Caco-2 (cell line): Measurements from ENCODE around the gene POFUT1. TPM values are rescaled to one million over a fixed set of nuclear protein-coding genes. Genes with fewer than 3 reads are reported as not detected.

Source experiments
- BruUV-seq: library from RNA; stranded (reverse); fragments of 400-500 nt; replicated peaks from 2 replicates; lab custom pipeline; 2021; lab: Mats Ljungman, UMichigan
- CTCF ChIA-PET: fragments of 300-600 bp; sonication (Branson Sonifier 250); formaldehyde crosslinking; loops from one replicate; lab custom pipeline; 2022; ENCODE audit warnings: antibody characterized with exemption; lab: Charles Lee
- POLR2A ChIA-PET: fragments of 300-600 bp; sonication (Branson Sonifier 250); formaldehyde crosslinking; loops from one replicate; lab custom pipeline; 2022; ENCODE audit warnings: antibody characterized with exemption; lab: Charles Lee
- DNase-seq, 2 experiments: peaks; one replicate each; pipeline versions ENCODE4 v3.0.0 to v3.0.0-alpha.2; 2020 to 2022
- H3K27me3 ChIP-seq: replicated peaks from 2 replicates; pipeline ENCODE4 v1.6.0; 2011; ENCODE audit warnings: low read length; ENCODE audit not compliant: control insufficient read depth, insufficient read depth
- H3K36me3 ChIP-seq: 2 replicates; pipeline ENCODE4 v1.5.1; 2011; ENCODE audit warnings: low read length; ENCODE audit not compliant: control insufficient read depth, insufficient read depth
- H3K4me1 ChIP-seq: fragments of 250-450 bp; sonication (Bioruptor Pico); 2 replicates; pipeline ENCODE4 v1.5.1; 2020; ENCODE audit warnings: mild to moderate bottlenecking
- H3K4me3 ChIP-seq: 2 replicates; pipeline ENCODE4 v1.5.1; 2011; ENCODE audit warnings: low read depth, mild to moderate bottlenecking, control low read depth, low read length
- H3K9me3 ChIP-seq: fragments of 250-450 bp; sonication (Bioruptor Pico); 2 replicates; pipeline ENCODE4 v1.5.1; 2020; ENCODE audit warnings: mild to moderate bottlenecking, moderate library complexity
- H3K27ac Mint-ChIP-seq: one replicate; pipeline ENCODE4 v1.8.0; 2022; ENCODE audit warnings: mixed read lengths; ENCODE audit not compliant: unreplicated experiment
- H3K27me3 Mint-ChIP-seq: one replicate; pipeline ENCODE4 v1.8.0; 2022; ENCODE audit warnings: mixed read lengths; ENCODE audit not compliant: insufficient read depth, unreplicated experiment
- H3K36me3 Mint-ChIP-seq: one replicate; pipeline ENCODE4 v1.8.0; 2022; ENCODE audit warnings: mild to moderate bottlenecking, mixed read lengths; ENCODE audit not compliant: insufficient read depth, unreplicated experiment
- H3K4me1 Mint-ChIP-seq: one replicate; pipeline ENCODE4 v1.8.0; 2022; ENCODE audit warnings: low read depth, mixed read lengths; ENCODE audit not compliant: unreplicated experiment
- H3K4me3 Mint-ChIP-seq: one replicate; pipeline ENCODE4 v1.8.0; 2022; ENCODE audit warnings: mild to moderate bottlenecking, moderate library complexity, mixed read lengths; ENCODE audit not compliant: unreplicated experiment
- H3K9me3 Mint-ChIP-seq: one replicate; pipeline ENCODE4 v1.8.0; 2022; ENCODE audit warnings: mixed read lengths; ENCODE audit not compliant: unreplicated experiment
- CTCF ChIP-seq, 2 experiments: fragments of 200-600 bp in 1 of 2; IDR thresholded peaks; 1 replicate in 1 of 2; 2 replicates in 1 of 2; pipeline versions ENCODE4 v1.5.1 to v1.8.0; 2011 to 2022; ENCODE audit warnings: antibody characterized with exemption in 1 of 2, control low read depth in 1 of 2, inconsistent platforms in 1 of 2, low read depth in 1 of 2, low read length in 1 of 2, mild to moderate bottlenecking in 1 of 2, moderate library complexity in 1 of 2; ENCODE audit not compliant: insufficient read depth in 1 of 2, severe bottlenecking in 1 of 2, unreplicated experiment in 1 of 2
- intact Hi-C: fragments of 100-400 bp; cut with micrococcal nuclease; formaldehyde crosslinking; loops from one replicate; pipeline ENCODE4 v1.10.0; 2022; ENCODE audit not compliant: unreplicated experiment
- total RNA-seq: library from RNA; stranded (reverse); gene quantifications from 2 replicates; pipeline ENCODE4 v1.2.3, GENCODE V29; 2022

The POFUT1 gene
- total RNA-seq, 1 experiment from 2014 or later, result 158 TPM

GRCh38 chr20:32204205-32205109 lies 3.2 kb upstream of the POFUT1 start:
- Mint-ChIP-seq H3K4me3 (peak overlapping the region; percentile 92), H3K27ac (peak overlapping the region; percentile 89), H3K9me3 (no peaks in the 10 kb centered on the region), H3K36me3 (peaks cover 86% of the 10 kb centered on the region), H3K27me3 (no peaks in the 10 kb centered on the region), H3K4me1 (peaks cover 47% of the 10 kb centered on the region)
- no TSS peak for BruUV-seq
- Histone ChIP-seq H3K27me3 (no peaks in the 10 kb centered on the region), H3K4me3 (no peak overlapping the region), H3K9me3 (no peaks in the 10 kb centered on the region), H3K4me1 (peaks cover 46% of the 10 kb centered on the region), H3K36me3 (peaks cover 9% of the 10 kb centered on the region; the same call in 1 of the 2 replicates)
- POLR2A ChIA-PET, result interaction anchor here (0.6 to 1.2 kb wide), 4 partner anchors 10 to 159 kb away, joined by 3 to 5 read pairs (median 4); no protein-coding TSS in a partner anchor
- no peak for DNase-seq
- CTCF ChIA-PET, result no interaction called here
- intact Hi-C loops, result loop anchor here (2.0 to 5.0 kb wide), 2 partner anchors 52 to 123 kb away; no protein-coding TSS in a partner anchor
- no peak for TF ChIP-seq CTCF (IDR thresholded peaks at IDR 0.05; ENCODE audit: insufficient read depth in 1 of 2, low read depth in 1 of 2, low read length in 1 of 2, severe bottlenecking in 1 of 2, unreplicated experiment in 1 of 2)

DNA sequence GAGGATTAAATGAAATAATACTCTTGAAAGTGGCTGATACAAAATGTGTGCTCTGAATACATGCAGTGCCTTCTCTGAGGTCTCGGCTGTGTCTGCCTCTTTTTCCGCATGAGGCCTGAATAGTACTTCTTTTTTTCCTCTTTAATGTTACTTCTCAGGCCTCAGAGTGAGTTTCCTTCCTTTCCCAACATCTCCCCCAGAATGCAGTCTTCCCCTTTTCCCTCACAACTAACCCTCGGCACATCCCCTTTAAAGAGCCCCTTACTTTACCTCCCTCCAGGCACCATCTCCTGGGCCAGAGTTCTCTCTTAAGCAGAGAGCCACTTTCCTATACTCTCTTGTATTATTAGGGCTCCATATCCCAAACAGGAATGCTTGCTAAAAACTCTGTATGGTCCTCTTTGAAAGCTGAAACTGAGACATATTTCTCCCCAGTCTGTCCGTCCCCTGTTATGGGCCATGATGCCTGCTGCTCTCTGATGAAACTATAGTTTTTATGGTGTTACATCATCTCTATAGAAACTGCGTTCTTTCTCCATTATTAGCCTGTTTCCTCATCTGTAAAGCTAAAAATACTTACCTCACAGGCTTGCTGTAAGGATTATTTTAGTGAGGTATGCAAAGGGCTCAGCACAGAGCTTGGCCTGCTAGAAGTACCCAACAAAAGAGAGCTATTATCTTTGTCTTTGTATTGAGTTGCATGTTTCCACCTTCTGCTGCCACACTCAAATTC lies 2.4 kb upstream of the POFUT1 start:
- no peaks in the 10 kb centered on the region for H3K27me3 ChIP-seq
- POLR2A ChIA-PET, result interaction anchor here (0.5 to 1.2 kb wide), 3 partner anchors 10 to 188 kb away, joined by 3 read pairs; no protein-coding TSS in a partner anchor
- intact Hi-C loops, result loop anchor here (2.0 to 5.0 kb wide), 2 partner anchors 52 to 122 kb away; no protein-coding TSS in a partner anchor
- Mint-ChIP-seq H3K27ac (peak overlapping the region; percentile 89), H3K4me1 (peaks cover 55% of the 10 kb centered on the region), H3K4me3 (peak overlapping the region; percentile 92), H3K36me3 (peaks cover 86% of the 10 kb centered on the region), H3K27me3 (no peaks in the 10 kb centered on the region), H3K9me3 (no peaks in the 10 kb centered on the region)
- H3K4me3 ChIP-seq, result no peak overlapping the region
- TF ChIP-seq CTCF (IDR thresholded peaks at IDR 0.05; ENCODE audit: insufficient read depth in 1 of 2, low read depth in 1 of 2, low read length in 1 of 2, severe bottlenecking in 1 of 2, unreplicated experiment in 1 of 2), result no peak
- H3K9me3 ChIP-seq, result no peaks in the 10 kb centered on the region
- BruUV-seq, result TSS peak; percentile 32
- peaks cover 46% of the 10 kb centered on the region for H3K4me1 ChIP-seq
- DNase-seq, result no peak
- CTCF ChIA-PET, result no interaction called here
- H3K36me3 ChIP-seq, result peaks cover 9% of the 10 kb centered on the region; the same call in 1 of the 2 replicates
